ENCODE results near the gene SMYD3.
"Not testable (repeated sequence)": the region's sequence is repeated elsewhere in the genome, so short reads cannot be mapped to it uniquely, and the experiment has no call there.

SMYD3 gene

GRCh38 chr1:245750261-245750660 is 756.8 kb downstream of the SMYD3 start:
- no peak for DNase-seq

GRCh38 chr1:245749053-245749452 is 758.0 kb downstream of the SMYD3 start:
- DNase-seq = no peak

GRCh38 chr1:245748646-245749045 is 758.4 kb downstream of the SMYD3 start:
- no peak for DNase-seq

- DNase-seq = no peak
Measured at GRCh38 chr1:245748240-245748639, 758.8 kb downstream of the SMYD3 start.

- no peak for DNase-seq
Measured at GRCh38 chr1:245742896-245743295, 764.2 kb downstream of the SMYD3 start.

GRCh38 chr1:245740336-245740735 is 766.7 kb downstream of the SMYD3 start:
- not testable (repeated sequence) for DNase-seq

GRCh38 chr1:245730801-245731200 is 776.3 kb downstream of the SMYD3 start:
- DNase-seq = no peak

GRCh38 chr1:245728035-245728434 is 779.0 kb downstream of the SMYD3 start:
- DNase-seq = not testable (repeated sequence)

- no peak for DNase-seq
Measured at GRCh38 chr1:245721488-245721887, 785.6 kb downstream of the SMYD3 start.

- no peak for DNase-seq
Measured at GRCh38 chr1:245718951-245719350, 788.1 kb downstream of the SMYD3 start.

- DNase-seq = no peak
Measured at GRCh38 chr1:245718123-245718522, 789.0 kb downstream of the SMYD3 start.

GRCh38 chr1:245717611-245718010 is 789.5 kb downstream of the SMYD3 start:
- DNase-seq = no peak

GRCh38 chr1:245716561-245716960 is 790.5 kb downstream of the SMYD3 start:
- DNase-seq = no peak

- DNase-seq = no peak
Measured at GRCh38 chr1:245715970-245716369, 791.1 kb downstream of the SMYD3 start.

- no peak for DNase-seq
Measured at GRCh38 chr1:245715291-245715701, 791.8 kb downstream of the SMYD3 start.

GRCh38 chr1:245714027-245714426 is 793.1 kb downstream of the SMYD3 start:
- DNase-seq = not testable (repeated sequence)

GRCh38 chr1:245710961-245711903 is 795.8 kb downstream of the SMYD3 start:
- DNase-seq = no peak

GRCh38 chr1:245707941-245708340 is 799.1 kb downstream of the SMYD3 start:
- no peak for DNase-seq

- no peak for DNase-seq
Measured at GRCh38 chr1:245704765-245705164, 802.3 kb downstream of the SMYD3 start.

- DNase-seq = no peak
Measured at GRCh38 chr1:245704341-245704740, 802.7 kb downstream of the SMYD3 start.

- DNase-seq = no peak
Measured at GRCh38 chr1:245702346-245702745, 804.7 kb downstream of the SMYD3 start.

- DNase-seq = no peak
Measured at GRCh38 chr1:245701631-245702030, 805.4 kb downstream of the SMYD3 start.

GRCh38 chr1:245700631-245701030 is 806.4 kb downstream of the SMYD3 start:
- DNase-seq = no peak
